ENCODE results near the gene KRTAP17-1.
"Not testable (repeated sequence)": the region's sequence is repeated elsewhere in the genome, so short reads cannot be mapped to it uniquely, and the experiment has no call there.

Gene KRTAP17-1, protein sequence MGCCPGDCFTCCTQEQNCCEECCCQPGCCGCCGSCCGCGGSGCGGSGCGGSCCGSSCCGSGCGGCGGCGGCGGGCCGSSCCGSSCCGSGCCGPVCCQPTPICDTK

DNA sequence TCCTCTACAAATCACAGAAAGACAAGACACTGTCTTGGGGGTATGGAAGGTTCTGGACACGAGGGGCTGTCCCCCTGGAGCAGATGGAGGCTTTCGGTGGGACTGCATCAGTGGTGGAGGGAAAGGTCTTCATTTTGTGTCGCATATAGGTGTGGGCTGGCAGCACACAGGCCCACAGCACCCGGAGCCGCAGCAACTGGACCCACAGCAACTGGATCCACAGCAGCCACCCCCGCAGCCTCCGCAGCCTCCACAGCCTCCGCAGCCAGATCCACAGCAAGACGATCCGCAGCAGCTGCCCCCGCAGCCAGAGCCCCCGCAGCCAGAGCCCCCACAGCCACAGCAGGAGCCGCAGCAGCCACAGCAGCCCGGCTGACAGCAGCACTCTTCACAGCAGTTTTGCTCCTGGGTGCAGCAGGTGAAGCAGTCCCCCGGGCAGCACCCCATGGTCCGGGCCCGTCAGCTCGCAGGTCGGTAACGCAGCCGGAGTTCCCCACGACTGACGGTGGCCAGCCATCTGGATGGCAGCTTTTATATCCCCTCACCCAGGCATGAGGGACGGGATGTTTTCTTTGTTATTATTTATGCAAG is at the start of gene KRTAP17-1:
Gene KRTAP17-1, minus strand, starts transcription at position 507 of the 591 bp plus-strand sequence. Its CDS starts 60 bp downstream, at position 447.
- no peak for DNase-seq

DNA sequence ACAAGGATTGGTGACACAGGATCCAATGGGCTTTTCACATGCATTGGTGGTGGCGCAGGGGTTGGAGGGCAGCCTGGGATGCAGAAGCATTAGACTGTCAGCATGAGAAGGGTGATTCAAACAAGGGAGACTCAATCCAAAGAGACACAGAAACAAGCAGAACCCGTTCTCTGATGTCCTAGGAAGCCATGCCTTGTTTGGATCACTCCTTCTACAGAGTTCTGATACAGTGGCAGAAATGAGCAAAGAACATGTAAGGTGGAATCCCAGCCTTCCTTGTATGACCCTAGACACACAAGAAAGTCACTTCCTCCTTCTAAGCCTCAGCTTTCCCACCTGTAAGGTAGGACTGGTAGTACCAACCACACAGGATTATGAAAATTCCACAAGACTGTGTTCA is 48.4 kb upstream of the KRTAP17-1 start:
- DNase-seq: no peak

DNA sequence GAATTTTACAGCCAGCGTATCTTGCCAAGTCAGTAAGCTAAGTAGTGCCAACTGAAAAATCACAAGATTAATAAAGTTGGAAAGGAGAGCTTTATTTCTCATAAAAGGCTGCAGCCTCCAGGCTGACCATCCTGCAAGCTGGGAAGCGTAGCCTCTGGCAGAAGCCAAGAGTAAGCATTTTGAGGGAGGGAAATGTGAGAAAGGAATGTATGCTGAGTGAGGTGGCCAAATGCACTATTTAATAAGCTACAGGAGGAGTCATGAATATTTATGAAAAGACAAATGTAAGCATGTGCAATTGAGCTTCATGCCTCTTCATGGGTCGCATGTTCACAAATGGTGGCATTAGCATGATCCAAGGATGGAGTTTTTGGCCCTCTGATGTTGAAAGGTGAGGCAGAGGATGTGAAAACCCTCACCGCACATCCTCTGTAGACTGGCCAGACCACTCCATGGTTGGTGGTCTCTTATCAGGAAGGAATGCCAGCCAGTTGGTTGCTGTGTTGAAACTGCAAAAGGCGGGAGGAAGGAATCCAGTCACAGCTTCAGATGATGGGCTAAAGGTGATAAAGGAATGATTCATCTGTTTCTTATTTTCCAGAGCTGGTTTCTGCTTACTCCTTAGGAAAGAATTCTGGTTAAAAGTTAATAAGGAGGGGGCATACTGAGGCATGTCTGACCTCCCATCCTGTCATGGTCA is 44.9 kb upstream of the KRTAP17-1 start:
- no peak for DNase-seq

DNA sequence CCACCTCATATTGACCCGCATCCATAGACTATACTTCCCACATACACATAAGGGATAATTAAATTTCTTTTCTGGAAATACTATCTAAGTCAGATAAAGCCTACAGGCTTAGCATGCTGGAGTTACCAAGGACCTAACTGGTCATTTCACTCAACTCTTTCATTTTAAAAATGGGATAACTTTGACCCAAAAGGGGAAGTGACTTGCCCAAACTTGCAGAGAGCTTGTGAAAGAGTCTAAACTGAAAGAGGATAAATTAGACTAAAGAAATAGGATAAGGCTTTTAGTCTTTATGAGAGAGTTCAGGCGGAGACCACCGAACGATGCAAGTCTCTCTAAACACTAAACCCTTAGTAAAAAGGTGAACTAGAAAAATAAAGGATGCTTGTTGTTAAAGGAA is 39.0 kb upstream of the KRTAP17-1 start:
- DNase-seq: no peak

DNA sequence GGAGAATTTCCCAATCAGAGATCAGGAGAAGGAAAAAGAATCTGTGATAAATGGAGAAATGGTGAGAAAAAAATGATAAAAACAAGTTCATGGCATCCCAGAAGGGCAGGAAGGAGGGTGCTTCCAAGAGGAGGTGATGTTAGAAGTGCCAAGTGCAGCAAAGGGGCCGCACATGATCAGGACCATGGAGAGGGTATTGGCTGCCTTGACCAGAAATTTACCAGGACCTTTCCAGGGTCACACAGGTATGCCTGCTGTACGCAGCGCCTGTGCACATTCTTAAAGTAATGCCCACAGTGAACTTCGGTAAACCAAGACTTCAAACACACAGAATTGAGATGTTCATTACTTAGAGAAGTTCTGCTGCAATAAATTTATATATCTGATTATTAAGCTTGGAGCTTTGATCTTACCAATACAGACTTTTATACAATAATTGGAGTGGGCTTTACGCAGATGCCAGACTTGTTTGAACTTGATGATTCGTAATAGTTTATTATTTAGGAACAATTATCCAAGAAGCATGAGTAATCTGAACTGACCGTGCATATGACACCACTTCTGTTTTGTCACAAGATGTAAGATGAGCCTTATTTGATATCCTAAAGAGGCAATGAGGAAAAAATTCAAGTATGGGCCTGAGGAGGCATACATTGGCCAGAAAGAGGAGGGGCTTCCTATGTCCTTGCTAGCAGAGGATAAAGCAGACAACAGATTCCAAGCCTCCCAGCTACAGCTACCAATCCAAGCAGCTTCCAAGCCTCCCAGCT is 37.3 kb upstream of the KRTAP17-1 start:
- DNase-seq: no peak

DNA sequence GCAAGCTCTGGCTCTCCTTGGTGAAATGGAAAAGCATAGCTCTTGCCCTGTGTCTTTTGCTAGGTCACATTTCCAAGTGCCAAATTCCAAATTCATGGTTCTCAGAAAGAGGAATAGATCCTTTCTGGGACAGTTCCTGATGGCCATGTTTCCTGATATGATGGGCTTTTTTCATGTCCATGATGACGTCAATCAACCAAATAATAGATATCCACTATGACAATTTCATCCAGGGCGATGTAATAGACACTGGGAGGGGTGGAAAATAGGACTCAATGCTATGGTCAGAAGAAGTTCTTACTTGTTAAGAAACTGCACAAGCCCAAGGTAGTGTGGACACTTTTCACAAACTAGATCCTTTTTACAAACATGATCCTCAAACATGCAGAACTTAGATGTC is 35.7 kb upstream of the KRTAP17-1 start:
- DNase-seq: no peak

DNA sequence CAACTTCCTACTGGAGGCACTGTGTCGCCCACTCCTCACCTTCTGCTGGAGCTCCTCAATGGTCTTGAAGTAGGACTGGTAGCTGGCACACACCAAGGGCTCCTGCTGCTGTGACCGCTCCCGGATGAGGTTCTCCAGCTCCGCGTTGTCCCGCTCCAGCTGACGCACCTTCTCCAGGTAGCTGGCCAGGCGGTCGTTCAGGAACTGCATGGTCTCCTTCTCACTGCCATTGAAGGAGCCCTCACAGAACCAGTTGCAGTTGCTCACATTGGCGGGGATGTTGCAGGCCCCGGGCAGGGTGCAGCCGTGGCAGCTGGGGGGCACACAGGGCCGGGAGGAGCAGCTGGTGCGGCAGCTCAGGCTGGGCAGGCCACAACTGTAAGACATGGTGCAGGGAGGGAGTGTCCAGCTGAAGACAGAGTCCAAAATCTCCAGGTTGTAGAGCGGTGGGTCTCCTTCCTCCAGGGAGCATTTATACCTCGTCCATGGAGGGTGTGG is 34.9 kb upstream of the KRTAP17-1 start, which contains the start of gene KRT33A:
Gene KRT33A, minus strand, starts transcription at position 448 of the 498 bp plus-strand sequence. Its CDS starts 61 bp downstream, at position 387.
- not testable (repeated sequence) for DNase-seq

DNA sequence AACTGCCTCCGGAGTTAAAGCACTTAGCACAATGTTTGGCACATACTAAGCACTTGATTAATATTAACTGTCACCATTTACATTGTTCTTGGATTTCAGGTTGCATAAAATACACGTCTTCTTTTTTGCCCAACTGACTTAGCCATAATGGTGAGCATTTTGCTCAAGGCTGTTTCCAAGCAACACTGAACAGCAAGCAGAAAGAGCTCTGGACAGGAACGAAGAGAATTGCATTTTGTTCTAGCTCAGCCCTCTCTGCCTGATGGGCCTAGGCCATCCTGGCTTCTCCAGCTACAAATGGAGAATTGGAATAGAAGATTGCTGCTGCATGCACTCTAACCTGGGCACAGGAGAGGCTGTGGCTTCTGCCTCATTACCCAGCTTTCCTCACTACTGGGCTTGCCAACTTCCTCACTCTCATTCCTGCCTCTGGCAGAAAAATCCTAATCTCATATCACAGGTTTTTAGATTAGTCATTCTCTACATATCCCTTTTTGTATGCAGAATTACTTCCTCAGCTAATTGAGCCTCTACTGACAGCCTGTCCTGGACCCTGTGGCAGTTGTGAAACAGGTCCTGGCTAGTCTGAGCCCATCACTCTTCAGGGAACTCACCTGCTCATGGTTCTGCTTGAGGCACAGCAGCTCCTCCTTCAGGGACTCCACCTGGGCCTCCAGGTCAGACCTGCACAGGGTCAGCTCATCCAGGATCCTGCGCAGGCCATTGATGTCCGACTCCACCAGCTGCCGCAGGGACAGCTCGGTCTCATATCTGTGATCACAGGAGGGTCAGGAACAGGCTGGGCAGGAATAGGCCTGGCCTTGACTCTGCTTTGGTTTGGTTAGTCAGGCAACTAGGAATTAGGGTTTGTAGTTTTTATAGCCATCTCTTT is 32.6 kb upstream of the KRTAP17-1 start:
- DNase-seq: no peak

DNA sequence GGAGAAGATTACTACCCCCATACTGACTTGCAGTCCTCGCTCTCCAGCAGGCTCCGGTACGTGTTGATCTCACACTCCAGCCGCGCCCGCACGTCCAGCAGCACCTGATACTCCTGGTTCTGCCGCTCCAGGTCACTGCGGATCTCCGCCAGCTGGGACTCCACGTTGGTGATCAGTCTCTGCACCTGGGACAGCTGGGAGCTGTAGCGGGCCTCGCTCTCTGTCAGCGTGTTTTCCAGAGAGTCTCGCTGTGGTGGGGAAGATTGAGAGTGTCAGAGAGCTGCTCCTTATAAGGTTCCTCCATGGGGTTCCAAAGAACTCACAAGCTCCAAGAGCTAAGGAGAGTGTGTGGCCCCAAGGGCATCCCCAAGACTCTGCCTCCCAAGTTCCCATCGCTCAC is 30.9 kb upstream of the KRTAP17-1 start:
- DNase-seq: not testable (repeated sequence)

DNA sequence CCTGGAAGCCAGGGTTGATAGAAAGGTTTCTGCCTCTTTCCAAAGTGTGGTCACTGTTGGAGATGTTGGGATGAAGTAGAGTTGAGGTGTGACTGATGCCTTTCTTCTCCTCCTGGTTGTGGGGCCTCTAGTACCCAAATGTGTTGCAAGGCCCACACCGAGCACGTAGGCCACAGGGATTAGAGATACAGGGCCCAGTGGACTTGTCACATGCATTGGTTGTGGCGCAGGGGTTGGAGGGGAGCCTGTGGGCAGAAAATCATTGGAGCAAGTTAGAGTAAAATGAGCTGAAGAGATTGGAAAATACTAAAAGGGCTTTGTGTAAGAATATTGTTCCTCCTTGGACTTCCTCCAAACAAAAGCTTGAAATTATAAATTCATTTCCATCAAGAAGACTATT is 30.5 kb upstream of the KRTAP17-1 start:
- no peak for DNase-seq

DNA sequence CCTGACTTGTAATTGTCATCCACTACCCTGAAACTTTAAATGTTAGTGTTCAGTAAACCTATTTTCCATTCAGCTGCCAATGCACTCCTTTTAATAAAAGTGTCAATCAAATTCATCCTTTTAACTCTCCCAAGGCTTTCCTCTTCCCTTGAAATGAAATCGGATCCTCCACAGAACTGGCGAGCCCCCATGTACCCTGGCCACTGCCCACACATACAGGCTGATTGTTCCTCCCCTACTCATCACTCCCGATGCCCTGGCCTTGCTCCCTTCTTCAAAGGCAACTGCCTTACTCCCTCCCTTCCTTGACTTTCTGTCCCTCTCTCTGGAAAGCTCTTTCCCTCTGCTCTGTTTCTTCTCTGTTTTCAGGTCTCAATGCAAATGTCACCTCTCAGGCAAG is 27.5 kb upstream of the KRTAP17-1 start:
- DNase-seq: no peak

DNA sequence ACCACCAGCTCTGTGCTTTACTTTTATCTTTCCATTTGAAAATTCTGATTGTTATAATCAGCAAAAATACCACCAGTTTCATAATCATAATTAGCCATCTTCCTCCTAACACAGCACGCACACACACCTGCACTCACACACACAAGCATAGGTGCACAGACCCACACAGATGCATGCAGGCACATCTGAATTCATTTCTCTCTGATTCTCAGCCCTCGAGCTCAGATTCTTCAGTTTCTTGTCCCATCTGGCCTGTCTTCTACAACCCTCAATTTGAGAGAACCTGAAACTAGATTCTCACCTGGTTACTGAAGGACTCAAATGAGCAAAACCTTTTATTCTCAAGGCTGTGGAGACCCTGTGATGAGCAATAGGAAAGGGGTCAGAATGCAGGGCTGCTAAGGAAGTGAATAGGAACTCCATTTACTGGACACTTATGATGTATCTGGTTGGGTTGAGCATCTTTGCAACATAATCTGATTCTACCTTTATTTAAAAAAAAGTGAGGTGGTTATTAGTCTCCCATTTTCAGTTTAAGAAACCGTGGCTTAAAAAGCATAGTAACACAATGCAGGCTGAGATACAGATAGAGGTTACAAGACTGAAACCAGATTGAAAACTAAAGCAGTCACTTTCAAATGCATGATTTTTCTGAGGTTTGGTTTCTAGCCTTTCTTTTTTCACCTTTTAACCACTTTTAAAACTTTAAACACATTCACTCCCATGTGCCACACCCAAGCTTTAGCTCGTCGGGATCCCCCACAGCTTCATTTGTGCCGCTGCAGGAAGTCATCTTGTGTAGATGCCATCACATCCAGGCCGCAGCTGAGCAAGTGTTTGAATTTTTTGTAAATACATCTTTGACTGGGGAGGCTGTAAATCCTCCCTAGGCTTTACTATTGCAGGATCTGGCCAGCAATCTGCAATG is 25.7 kb upstream of the KRTAP17-1 start:
- DNase-seq: no peak

DNA sequence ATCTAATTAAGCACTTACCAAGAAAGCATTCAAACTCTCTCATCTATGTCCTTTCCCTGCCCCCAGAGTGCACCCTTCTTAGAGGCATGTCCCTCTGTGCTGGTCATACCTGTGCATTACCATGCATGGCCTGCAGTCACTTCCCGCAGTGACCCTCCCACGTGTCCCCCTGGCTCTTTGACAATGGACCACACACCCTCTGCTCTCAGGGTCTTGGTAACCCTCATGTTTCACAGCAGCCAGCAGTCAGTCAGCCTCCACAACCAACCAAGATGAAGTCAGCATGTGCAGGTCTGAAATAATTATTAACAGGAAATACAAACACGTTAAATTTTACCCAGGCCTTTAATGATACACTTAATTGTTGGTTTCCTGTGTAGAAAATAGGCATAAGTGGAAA is 25.0 kb upstream of the KRTAP17-1 start:
- DNase-seq: no peak

DNA sequence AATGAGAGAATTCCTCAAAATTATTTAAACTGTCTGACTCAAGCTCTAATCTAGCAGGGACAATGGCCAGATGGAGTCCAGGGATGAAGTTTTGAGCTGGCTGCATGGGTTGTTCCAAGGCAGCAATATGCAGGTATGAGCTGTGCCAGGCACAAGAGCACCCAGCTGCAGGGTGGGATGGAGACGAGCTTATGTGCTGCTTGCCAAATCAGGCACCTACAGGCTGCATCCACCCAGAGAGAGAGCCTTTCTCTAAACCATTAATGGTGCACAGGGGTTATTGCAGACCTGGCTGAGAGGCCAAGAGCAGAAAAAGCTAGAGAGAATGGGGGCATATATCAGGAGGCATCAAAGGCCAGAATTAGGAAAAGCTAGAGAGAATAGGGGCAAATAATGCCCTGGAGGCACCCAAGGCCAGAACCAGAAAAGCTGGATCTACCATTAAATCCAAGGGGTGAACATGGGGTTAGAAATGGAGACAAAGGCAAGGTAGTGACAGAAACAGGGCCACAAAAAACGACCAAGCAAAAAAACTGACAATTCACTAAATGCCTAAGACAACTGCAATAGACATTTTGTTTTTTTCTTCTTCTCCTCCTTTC is 24.2 kb upstream of the KRTAP17-1 start:
- DNase-seq: no peak

DNA sequence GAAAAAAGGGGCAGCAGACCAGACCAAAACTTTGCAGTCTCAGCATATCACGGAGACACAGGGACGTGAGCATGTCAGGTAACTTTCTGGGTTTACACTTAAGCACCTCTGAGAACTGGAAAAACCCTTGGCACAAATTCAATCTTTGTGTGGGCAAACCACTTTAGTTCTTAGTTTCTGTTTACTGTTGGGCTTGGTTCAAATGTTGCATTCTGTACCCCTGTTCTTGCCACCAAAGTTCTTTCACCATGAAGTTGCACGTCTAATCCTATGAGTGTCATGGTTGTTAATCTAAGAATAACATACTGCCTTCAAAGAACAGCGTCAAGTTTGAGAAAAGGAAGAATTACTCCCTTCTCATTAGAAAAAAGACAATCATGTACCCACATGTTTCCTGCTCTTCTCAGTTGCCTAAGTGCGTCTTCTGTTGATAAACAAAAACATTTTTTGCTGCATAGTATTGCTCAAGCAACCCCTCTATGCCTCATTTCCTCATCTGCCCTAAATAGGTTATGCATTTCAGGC is 23.5 kb upstream of the KRTAP17-1 start:
- no peak for DNase-seq

DNA sequence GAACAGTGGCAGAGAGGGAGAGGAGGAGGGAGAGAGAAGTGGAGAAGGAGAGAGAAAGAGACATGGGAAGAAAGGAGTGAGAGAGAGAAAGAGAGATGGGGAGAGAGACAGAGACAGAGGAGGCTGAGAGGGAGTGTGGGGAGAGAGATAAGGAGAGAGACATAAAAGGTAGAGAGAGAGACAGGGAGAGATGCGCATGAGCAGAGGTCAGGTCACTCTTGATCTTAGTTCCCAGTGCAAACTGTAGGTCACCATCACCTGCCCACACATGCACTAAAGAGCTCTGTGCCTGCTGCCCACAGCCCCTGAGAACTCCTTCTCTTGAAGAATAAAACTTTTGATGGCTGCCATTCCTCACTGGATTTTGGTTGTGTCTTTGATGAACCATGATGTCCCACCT is 20.2 kb upstream of the KRTAP17-1 start:
- no peak for DNase-seq

DNA sequence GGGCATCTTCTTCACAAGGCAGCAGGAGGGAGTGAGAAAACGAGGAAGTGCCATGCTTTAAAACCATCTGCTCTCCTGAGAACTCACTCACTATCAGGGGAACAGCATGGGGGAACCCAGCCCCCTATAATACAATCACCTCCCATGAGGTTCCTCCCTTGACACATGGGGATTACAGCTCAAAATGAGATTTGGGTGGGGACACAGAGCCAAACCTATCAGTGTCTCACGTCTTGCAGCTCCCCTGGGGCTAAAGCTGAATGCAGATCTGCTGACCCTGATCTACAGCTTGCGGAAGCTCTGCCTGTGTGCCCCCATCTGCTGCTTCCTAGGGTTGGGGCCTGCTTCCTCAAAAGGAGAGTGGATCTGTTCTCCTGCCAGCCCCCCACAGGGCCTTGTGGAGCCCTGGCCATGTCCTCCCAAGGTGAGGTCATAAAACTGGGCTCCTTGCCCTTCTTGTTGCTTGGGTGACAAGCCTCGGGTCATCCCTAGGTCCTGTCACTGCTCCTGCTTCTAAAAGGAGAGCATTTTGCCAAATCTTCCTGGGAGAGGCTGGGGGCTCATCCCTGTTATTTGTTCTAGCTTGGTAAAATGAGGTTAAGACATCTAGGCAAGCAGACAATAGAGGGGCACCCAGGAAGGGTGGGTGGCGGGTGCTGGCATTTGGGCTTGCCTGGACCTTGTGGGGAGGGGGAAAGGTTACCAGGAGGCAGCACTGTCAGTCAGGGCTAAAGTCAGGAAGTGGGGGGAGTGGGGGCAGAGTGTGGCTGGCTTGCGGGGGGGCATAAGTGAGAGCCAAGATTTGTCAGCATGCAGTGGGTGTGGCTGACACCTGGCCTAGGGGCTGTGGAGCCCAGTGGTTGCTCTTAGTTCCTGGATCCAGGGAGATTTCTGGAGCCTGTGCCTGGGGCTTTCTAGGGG is 19.1 kb upstream of the KRTAP17-1 start:
- DNase-seq: no peak

DNA sequence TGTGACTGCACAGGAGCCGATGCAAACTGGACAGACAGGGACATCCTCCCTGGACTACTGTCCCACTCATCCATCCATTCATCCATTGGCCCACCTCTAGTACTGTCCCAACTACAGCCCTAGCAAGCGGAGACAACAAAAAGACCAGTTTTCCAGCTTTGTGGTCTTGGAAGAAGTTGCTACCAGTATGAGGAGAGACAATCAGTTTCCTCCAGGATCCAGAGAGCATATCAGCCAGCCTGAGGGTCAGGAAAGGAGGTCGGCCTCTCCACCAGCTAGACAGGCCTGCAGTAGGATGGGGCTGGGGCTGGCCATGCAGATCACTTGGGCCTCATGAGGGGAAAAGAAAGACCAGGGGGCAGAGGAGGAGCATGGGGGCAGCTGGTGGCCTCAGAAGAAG is 18.3 kb upstream of the KRTAP17-1 start:
- DNase-seq: no peak

DNA sequence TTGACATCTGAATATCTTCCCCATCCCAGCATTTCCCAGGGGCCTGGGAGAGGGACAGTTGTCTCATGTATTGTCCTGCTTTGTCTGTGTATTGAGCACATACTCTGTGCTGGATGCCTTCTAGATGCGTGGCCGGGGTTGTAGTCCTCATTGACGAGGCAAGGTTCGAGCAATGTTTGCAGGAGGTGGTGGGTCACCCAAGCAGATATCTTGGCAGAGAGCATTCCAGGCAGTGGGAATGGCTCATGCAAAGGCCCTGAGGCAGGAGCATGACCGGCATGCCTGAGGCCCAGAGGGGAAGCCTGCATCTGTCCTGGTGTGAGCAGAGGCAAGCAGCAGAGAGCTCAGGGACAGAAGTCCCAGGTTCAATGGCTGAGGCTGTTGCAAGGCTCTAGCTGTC is 17.6 kb upstream of the KRTAP17-1 start:
- no peak for DNase-seq

Measured in cerebellar nuclear complex (tissue), 1 donor.